ENCODE data around the gene TCEA2. TPM values are rescaled to one million over a fixed set of nuclear protein-coding genes. Genes with fewer than 3 reads are reported as not detected.

Gene TCEA2
- total and polyA plus RNA-seq, 2 of the 13 experiments (the other 11 are each of a cell fraction or from before 2014, with no cell fraction given) = 28.1 to 33.7 TPM

GRCh38 chr20:64069614-64070243 lies 6.7 kb downstream of the TCEA2 start (continued):
- TF ChIP-seq TRAFD1 (CRISPR knock-in tag; IDR thresholded peaks at IDR 0.05; ENCODE audit: borderline replicate concordance) (no peak), MAF1 (CRISPR knock-in tag; IDR thresholded peaks at IDR 0.05; ENCODE audit: borderline replicate concordance) (no peak), SP5 (CRISPR knock-in tag; IDR thresholded peaks at IDR 0.05; ENCODE audit: borderline replicate concordance, low read depth) (no peak), MIXL1 (CRISPR knock-in tag; IDR thresholded peaks at IDR 0.05) (no peak; the same call in 1 of the 2 replicates), NFKB2 (CRISPR knock-in tag; IDR thresholded peaks at IDR 0.05; ENCODE audit: borderline replicate concordance) (0 out of 2 replicates have a peak, but pooled peaks have one; percentile 47), ZNF530 (CRISPR knock-in tag; IDR thresholded peaks at IDR 0.05; ENCODE audit: low read depth) (no peak), GATA4 (IDR thresholded peaks at IDR 0.05; ENCODE audit: borderline replicate concordance, low read depth) (no peak), PCBP2 (optimal IDR thresholded peaks at IDR 0.05; ENCODE audit: low read depth, low read length, poor library complexity, severe bottlenecking) (no peak), HMG20B (CRISPR knock-in tag; conservative IDR thresholded peaks at IDR 0.05) (no peak), EZH2 (conservative IDR thresholded peaks at IDR 0.05; ENCODE audit: low read depth, low read length) (no peak), ZNF224 (CRISPR knock-in tag; IDR thresholded peaks at IDR 0.05) (no peak), PHF21A (CRISPR knock-in tag; IDR thresholded peaks at IDR 0.05) (no peak), GATAD1 (CRISPR knock-in tag; IDR thresholded peaks at IDR 0.05) (peak; percentile 54; the same call in 1 of the 2 replicates), U2AF2 (IDR thresholded peaks at IDR 0.05; ENCODE audit: low read depth, low read length) (no peak), ZNF367 (CRISPR knock-in tag; IDR thresholded peaks at IDR 0.05; ENCODE audit: borderline replicate concordance) (no peak), BRCA1 (CRISPR knock-in tag; IDR thresholded peaks at IDR 0.05) (no peak), ZMYM4 (CRISPR knock-in tag; IDR thresholded peaks at IDR 0.05) (no peak), ZFP1 (CRISPR knock-in tag; IDR thresholded peaks at IDR 0.05) (no peak), ZNF501 (CRISPR knock-in tag; IDR thresholded peaks at IDR 0.05) (peak; percentile 73; the same call in 1 of the 2 replicates), PPARG (CRISPR knock-in tag; conservative IDR thresholded peaks at IDR 0.05) (no peak)
- TF ChIP-seq, protein P1, sequence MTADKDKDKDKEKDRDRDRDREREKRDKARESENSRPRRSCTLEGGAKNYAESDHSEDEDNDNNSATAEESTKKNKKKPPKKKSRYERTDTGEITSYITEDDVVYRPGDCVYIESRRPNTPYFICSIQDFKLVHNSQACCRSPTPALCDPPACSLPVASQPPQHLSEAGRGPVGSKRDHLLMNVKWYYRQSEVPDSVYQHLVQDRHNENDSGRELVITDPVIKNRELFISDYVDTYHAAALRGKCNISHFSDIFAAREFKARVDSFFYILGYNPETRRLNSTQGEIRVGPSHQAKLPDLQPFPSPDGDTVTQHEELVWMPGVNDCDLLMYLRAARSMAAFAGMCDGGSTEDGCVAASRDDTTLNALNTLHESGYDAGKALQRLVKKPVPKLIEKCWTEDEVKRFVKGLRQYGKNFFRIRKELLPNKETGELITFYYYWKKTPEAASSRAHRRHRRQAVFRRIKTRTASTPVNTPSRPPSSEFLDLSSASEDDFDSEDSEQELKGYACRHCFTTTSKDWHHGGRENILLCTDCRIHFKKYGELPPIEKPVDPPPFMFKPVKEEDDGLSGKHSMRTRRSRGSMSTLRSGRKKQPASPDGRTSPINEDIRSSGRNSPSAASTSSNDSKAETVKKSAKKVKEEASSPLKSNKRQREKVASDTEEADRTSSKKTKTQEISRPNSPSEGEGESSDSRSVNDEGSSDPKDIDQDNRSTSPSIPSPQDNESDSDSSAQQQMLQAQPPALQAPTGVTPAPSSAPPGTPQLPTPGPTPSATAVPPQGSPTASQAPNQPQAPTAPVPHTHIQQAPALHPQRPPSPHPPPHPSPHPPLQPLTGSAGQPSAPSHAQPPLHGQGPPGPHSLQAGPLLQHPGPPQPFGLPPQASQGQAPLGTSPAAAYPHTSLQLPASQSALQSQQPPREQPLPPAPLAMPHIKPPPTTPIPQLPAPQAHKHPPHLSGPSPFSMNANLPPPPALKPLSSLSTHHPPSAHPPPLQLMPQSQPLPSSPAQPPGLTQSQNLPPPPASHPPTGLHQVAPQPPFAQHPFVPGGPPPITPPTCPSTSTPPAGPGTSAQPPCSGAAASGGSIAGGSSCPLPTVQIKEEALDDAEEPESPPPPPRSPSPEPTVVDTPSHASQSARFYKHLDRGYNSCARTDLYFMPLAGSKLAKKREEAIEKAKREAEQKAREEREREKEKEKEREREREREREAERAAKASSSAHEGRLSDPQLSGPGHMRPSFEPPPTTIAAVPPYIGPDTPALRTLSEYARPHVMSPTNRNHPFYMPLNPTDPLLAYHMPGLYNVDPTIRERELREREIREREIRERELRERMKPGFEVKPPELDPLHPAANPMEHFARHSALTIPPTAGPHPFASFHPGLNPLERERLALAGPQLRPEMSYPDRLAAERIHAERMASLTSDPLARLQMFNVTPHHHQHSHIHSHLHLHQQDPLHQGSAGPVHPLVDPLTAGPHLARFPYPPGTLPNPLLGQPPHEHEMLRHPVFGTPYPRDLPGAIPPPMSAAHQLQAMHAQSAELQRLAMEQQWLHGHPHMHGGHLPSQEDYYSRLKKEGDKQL (CRISPR knock-in tag; IDR thresholded peaks at IDR 0.05; ENCODE audit: low read depth) = no peak
- TF ChIP-seq, protein P2, sequence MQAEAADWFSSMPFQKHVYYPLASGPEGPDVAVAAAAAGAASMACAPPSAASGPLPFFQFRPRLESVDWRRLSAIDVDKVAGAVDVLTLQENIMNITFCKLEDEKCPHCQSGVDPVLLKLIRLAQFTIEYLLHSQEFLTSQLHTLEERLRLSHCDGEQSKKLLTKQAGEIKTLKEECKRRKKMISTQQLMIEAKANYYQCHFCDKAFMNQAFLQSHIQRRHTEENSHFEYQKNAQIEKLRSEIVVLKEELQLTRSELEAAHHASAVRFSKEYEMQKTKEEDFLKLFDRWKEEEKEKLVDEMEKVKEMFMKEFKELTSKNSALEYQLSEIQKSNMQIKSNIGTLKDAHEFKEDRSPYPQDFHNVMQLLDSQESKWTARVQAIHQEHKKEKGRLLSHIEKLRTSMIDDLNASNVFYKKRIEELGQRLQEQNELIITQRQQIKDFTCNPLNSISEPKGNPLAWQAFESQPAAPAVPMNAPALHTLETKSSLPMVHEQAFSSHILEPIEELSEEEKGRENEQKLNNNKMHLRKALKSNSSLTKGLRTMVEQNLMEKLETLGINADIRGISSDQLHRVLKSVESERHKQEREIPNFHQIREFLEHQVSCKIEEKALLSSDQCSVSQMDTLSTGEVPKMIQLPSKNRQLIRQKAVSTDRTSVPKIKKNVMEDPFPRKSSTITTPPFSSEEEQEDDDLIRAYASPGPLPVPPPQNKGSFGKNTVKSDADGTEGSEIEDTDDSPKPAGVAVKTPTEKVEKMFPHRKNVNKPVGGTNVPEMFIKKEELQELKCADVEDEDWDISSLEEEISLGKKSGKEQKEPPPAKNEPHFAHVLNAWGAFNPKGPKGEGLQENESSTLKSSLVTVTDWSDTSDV (CRISPR knock-in tag; IDR thresholded peaks at IDR 0.05) = peak; percentile 72; the same call in 1 of the 2 replicates
